CD14-positive monocyte (primary cell): ENCODE measurements around the gene RAB11FIP4. TPM values are rescaled to one million over a fixed set of nuclear protein-coding genes. Genes with fewer than 3 reads are reported as not detected.
A peak's percentile ranks its signal among the peaks of the same experiment; 100 is the strongest.

Experiments
- DNase-seq, 3 donors: peaks; one replicate each; pipeline ENCODE4 v3.0.0-alpha.2; 2011 to 2022
- H2AFZ ChIP-seq: 2 replicates; pipeline ENCODE4 v1.6.0; 2012; ENCODE audit warnings: mild to moderate bottlenecking, low read depth, low read length, inconsistent platforms; ENCODE audit not compliant: insufficient read depth, poor library complexity, severe bottlenecking
- H3K27ac ChIP-seq, 2 donors: 1 replicate in 1 of 2; 2 replicates in 1 of 2; pipeline ENCODE4 v1.5.1; 2012 to 2013; ENCODE audit warnings: low read length in 2 of 2, control low read depth in 1 of 2, inconsistent platforms in 1 of 2, low read depth in 1 of 2, mild to moderate bottlenecking in 1 of 2
- H3K27me3 ChIP-seq, 2 donors: one replicate each; pipeline versions ENCODE4 v1.6.0 to v1.6.1; 2011 to 2013; ENCODE audit warnings: low read length in 2 of 2; ENCODE audit not compliant: control insufficient read depth in 2 of 2, insufficient read depth in 2 of 2
- H3K36me3 ChIP-seq, 2 donors: replicated peaks in 1 of 2; 1 replicate in 1 of 2; 2 replicates in 1 of 2; pipeline versions ENCODE4 v1.5.1 to v1.6.1; 2012 to 2013; ENCODE audit warnings: low read length in 2 of 2, control low read depth in 1 of 2, inconsistent platforms in 1 of 2, mild to moderate bottlenecking in 1 of 2; ENCODE audit not compliant: insufficient read depth in 2 of 2, control insufficient read depth in 1 of 2
- H3K4me1 ChIP-seq, 2 donors: 1 replicate in 1 of 2; 2 replicates in 1 of 2; pipeline versions ENCODE4 v1.5.1 to v1.6.1; 2012 to 2013; ENCODE audit warnings: low read length in 2 of 2, control low read depth in 1 of 2, inconsistent platforms in 1 of 2, mild to moderate bottlenecking in 1 of 2, moderate library complexity in 1 of 2; ENCODE audit not compliant: insufficient read depth in 2 of 2, control insufficient read depth in 1 of 2
- H3K4me2 ChIP-seq: replicated peaks from 2 replicates; pipeline ENCODE3; 2012; ENCODE audit warnings: low read length, moderate library complexity, mild to moderate bottlenecking; ENCODE audit not compliant: poor library complexity, severe bottlenecking; ENCODE audit errors: extremely low read depth
- H3K4me3 ChIP-seq, 3 experiments: fragments of 200-600 bp in 1 of 3; sonication (generic) in 1 of 3; replicated peaks in 1 of 3; 1 replicate in 2 of 3; 2 replicates in 1 of 3; pipeline ENCODE4 v1.5.1; 2011 to 2013; ENCODE audit warnings: low read length in 3 of 3, mild to moderate bottlenecking in 3 of 3, control low read depth in 2 of 3, low read depth in 2 of 3, inconsistent platforms in 1 of 3, moderate library complexity in 1 of 3
- H3K79me2 ChIP-seq: 2 replicates; pipeline ENCODE4 v1.6.0; 2012; ENCODE audit warnings: mild to moderate bottlenecking, control low read depth, inconsistent platforms, low read length, moderate library complexity; ENCODE audit not compliant: insufficient read depth
- H3K9ac ChIP-seq: 2 replicates; pipeline ENCODE4 v1.6.0; 2017; ENCODE audit warnings: low read length, mild to moderate bottlenecking; ENCODE audit not compliant: insufficient read depth, poor library complexity, severe bottlenecking
- H3K9me3 ChIP-seq, 2 donors: replicated peaks in 1 of 2; 1 replicate in 1 of 2; 2 replicates in 1 of 2; pipeline versions ENCODE4 v1.5.1 to v1.6.1; 2012 to 2013; ENCODE audit warnings: low read length in 2 of 2, control low read depth in 1 of 2; ENCODE audit not compliant: control insufficient read depth in 1 of 2, insufficient read depth in 1 of 2
- H4K20me1 ChIP-seq: 2 replicates; pipeline ENCODE4 v1.6.0; 2012; ENCODE audit warnings: mild to moderate bottlenecking, low read length, control low read depth, moderate library complexity; ENCODE audit not compliant: insufficient read depth
- H3K27ac Mint-ChIP-seq, 7 donors: one replicate each; pipeline ENCODE4 v1.8.0; 2020; ENCODE audit warnings: mild to moderate bottlenecking in 7 of 7, mixed read lengths in 7 of 7, moderate library complexity in 6 of 7, inconsistent platforms in 2 of 7
- H3K27me3 Mint-ChIP-seq, 3 donors: one replicate each; pipeline ENCODE4 v1.8.0; 2021 to 2022; ENCODE audit warnings: low read depth in 3 of 3, mild to moderate bottlenecking in 3 of 3, mixed read lengths in 3 of 3, moderate library complexity in 3 of 3, inconsistent platforms in 1 of 3
- H3K36me3 Mint-ChIP-seq, 2 donors: one replicate each; pipeline ENCODE4 v1.8.0; 2020; ENCODE audit warnings: mixed read lengths in 2 of 2, inconsistent platforms in 1 of 2, mild to moderate bottlenecking in 1 of 2
- H3K4me1 Mint-ChIP-seq: one replicate; pipeline ENCODE4 v1.8.0; 2020; ENCODE audit warnings: mild to moderate bottlenecking, mixed read lengths
- H3K4me3 Mint-ChIP-seq, 2 donors: one replicate each; pipeline ENCODE4 v1.8.0; 2020; ENCODE audit warnings: mild to moderate bottlenecking in 2 of 2, mixed read lengths in 2 of 2, moderate library complexity in 1 of 2
- H3K9me3 Mint-ChIP-seq, 7 donors: one replicate each; pipeline ENCODE4 v1.8.0; 2020 to 2022; ENCODE audit warnings: mixed read lengths in 7 of 7, mild to moderate bottlenecking in 6 of 7, moderate library complexity in 6 of 7, inconsistent platforms in 2 of 7
- CTCF ChIP-seq: fragments of 200-600 bp; IDR thresholded peaks from one replicate; pipeline ENCODE4 v1.8.0; 2022; ENCODE audit warnings: antibody characterized with exemption, mild to moderate bottlenecking
- WGBS: methylation state at CpG from one replicate; pipeline ENCODE4 v1.1.5; 2013; ENCODE audit warnings: missing lambda C conversion rate; ENCODE audit not compliant: insufficient coverage; 5-methylcytosine and 5-hydroxymethylcytosine counted together
- intact Hi-C, 2 donors: fragments of 100-400 bp; cut with micrococcal nuclease; formaldehyde crosslinking; loops; one replicate each; pipeline versions ENCODE4 v1.15.0 to v1.15.1; 2023
- polyA plus RNA-seq, 3 donors: library from polyadenylated mRNA; depleted of rRNA in 1 of 3; unstranded in 2 of 3; stranded (reverse) in 1 of 3; fragments of 300-500 nt in 2 of 3; fragments of >200 nt in 1 of 3; fragmentation: Illumina TruSeq in 2 of 3; gene quantifications; 1 replicate in 2 of 3; 2 replicates in 1 of 3; pipeline ENCODE4 v1.2.3, GENCODE V29; 2012 to 2021

Gene RAB11FIP4
- polyA plus RNA-seq, 3 donors, result 10.4 to 21.9 (median 16.2) TPM

GRCh38 chr17:31496097-31496496 is 104.6 kb downstream of the RAB11FIP4 start:
- H3K27ac Mint-ChIP-seq, result no peak overlapping the region
- Histone ChIP-seq H3K4me1 (peaks cover 48 to 54% of the 10 kb centered on the region in 2 donors), H3K36me3 (peaks cover 0 to 5% of the 10 kb centered on the region in 2 donors), H3K9ac (no peak overlapping the region), H3K4me2 (no peak overlapping the region), H3K79me2 (peaks cover 48% of the 10 kb centered on the region), H3K27ac (no peak overlapping the region), H4K20me1 (peaks cover 18% of the 10 kb centered on the region), H2AFZ (no peak overlapping the region), H3K9me3 (no peaks in the 10 kb centered on the region), H3K4me3 (no peak overlapping the region), H3K27me3 (no peaks in the 10 kb centered on the region)
- WGBS, result no CpG with 5 or more reads among the region's 5 CpGs
- peaks cover 50% of the 10 kb centered on the region for H3K4me1 Mint-ChIP-seq
- H3K36me3 Mint-ChIP-seq, result peaks cover 8% of the 10 kb centered on the region in 2 donors
- no peaks in the 10 kb centered on the region for H3K9me3 Mint-ChIP-seq
- H3K4me3 Mint-ChIP-seq, result no peak overlapping the region
- no peak for DNase-seq
- intact Hi-C loops, result loop anchor here in 1 of 2 donors (10.0 kb wide), 1 partner anchor 89 kb away; no protein-coding TSS in a partner anchor
- no peak for TF ChIP-seq CTCF
- H3K27me3 Mint-ChIP-seq, result peaks cover 1 to 4% (median 2%) of the 10 kb centered on the region in 3 donors

GRCh38 chr17:31496601-31497000 is 105.1 kb downstream of the RAB11FIP4 start:
- H3K4me3 ChIP-seq, result no peak overlapping the region
- WGBS, result 100% methylated on average over 5 of the region's 6 CpGs
- no peak overlapping the region for H3K4me2 ChIP-seq
- peaks cover 43 to 49% of the 10 kb centered on the region in 2 donors for H3K4me1 ChIP-seq
- H3K36me3 ChIP-seq, result peaks cover 0 to 5% of the 10 kb centered on the region in 2 donors
- H3K27me3 ChIP-seq, result no peaks in the 10 kb centered on the region
- Mint-ChIP-seq H3K36me3 (peaks cover 4 to 8% of the 10 kb centered on the region in 2 donors), H3K4me3 (no peak overlapping the region), H3K27ac (peak overlapping the region in 1 of 7 donors; percentile 66), H3K4me1 (peaks cover 45% of the 10 kb centered on the region), H3K9me3 (no peaks in the 10 kb centered on the region), H3K27me3 (peaks cover 1 to 6% (median 2%) of the 10 kb centered on the region in 3 donors)
- H3K27ac ChIP-seq, result no peak overlapping the region
- H2AFZ ChIP-seq, result no peak overlapping the region
- no peaks in the 10 kb centered on the region for H3K9me3 ChIP-seq
- H3K79me2 ChIP-seq, result peaks cover 45% of the 10 kb centered on the region
- intact Hi-C loops, result loop anchor here in 1 of 2 donors (10.0 kb wide), 1 partner anchor 88 kb away; no protein-coding TSS in a partner anchor
- TF ChIP-seq CTCF, result no peak
- no peak overlapping the region for H3K9ac ChIP-seq
- H4K20me1 ChIP-seq, result peaks cover 17% of the 10 kb centered on the region
- DNase-seq, result no peak
